HL-60 (cell line): ENCODE data around the gene MDP1.

Experiments used
- DNase-seq, 2 experiments: peaks; one replicate each; pipeline ENCODE4 v3.0.0-alpha.2; 2010 to 2020; ENCODE audit warnings: low read depth in 1 of 2, low spot score in 1 of 2
- H3K27ac ChIP-seq: fragments of 250-450 bp; sonication (Bioruptor Pico); replicated peaks from 2 replicates; pipeline ENCODE4 v1.5.1; 2020; ENCODE audit warnings: mild to moderate bottlenecking, moderate library complexity
- H3K27me3 ChIP-seq: fragments of 250-450 bp; sonication (Bioruptor Pico); 2 replicates; pipeline ENCODE4 v1.5.1; 2021; ENCODE audit warnings: mild to moderate bottlenecking, moderate library complexity; ENCODE audit not compliant: insufficient read depth, poor library complexity, severe bottlenecking
- H3K4me3 ChIP-seq: replicated peaks from 2 replicates; pipeline ENCODE4 v1.5.1; 2011; ENCODE audit warnings: mild to moderate bottlenecking, control low read depth, low read length; ENCODE audit not compliant: insufficient read depth
- CTCF ChIP-seq: IDR thresholded peaks from one replicate; pipeline ENCODE4 v1.5.1; 2011; ENCODE audit warnings: low read length, control low read depth, inconsistent platforms; ENCODE audit not compliant: insufficient read depth
- GABPA ChIP-seq: IDR thresholded peaks from 2 replicates; pipeline ENCODE4 v1.6.1; 2012; ENCODE audit warnings: low read depth
- POLR2AphosphoS5 ChIP-seq: IDR thresholded peaks from 2 replicates; pipeline ENCODE4 v1.6.1; 2012; ENCODE audit warnings: low read depth
- REST ChIP-seq: IDR thresholded peaks from 2 replicates; pipeline ENCODE4 v1.6.1; 2012; ENCODE audit warnings: low read depth; ENCODE audit not compliant: insufficient replicate concordance
- SPI1 ChIP-seq: IDR thresholded peaks from 2 replicates; pipeline ENCODE4 v1.6.1; 2012; ENCODE audit warnings: low read depth, mild to moderate bottlenecking, borderline replicate concordance

Gene MDP1

GRCh38 chr14:24186831-24187538 lies 28.9 kb downstream of the MDP1 start:
- no peak for TF ChIP-seq GABPA
- TF ChIP-seq SPI1: no peak
- no peak for TF ChIP-seq CTCF
- TF ChIP-seq REST: no peak
- TF ChIP-seq POLR2AphosphoS5: no peak
- Histone ChIP-seq H3K4me3 (no peak overlapping the region), H3K27me3 (no peaks in the 10 kb centered on the region), H3K27ac (no peak overlapping the region)
- DNase-seq: no peak

GRCh38 chr14:24185741-24186140 lies 30.1 kb downstream of the MDP1 start:
- Histone ChIP-seq H3K27me3 (no peaks in the 10 kb centered on the region), H3K27ac (no peak overlapping the region), H3K4me3 (no peak overlapping the region)
- no peak for DNase-seq
- TF ChIP-seq SPI1: no peak
- TF ChIP-seq CTCF: no peak
- no peak for TF ChIP-seq POLR2AphosphoS5
- TF ChIP-seq GABPA: no peak
- TF ChIP-seq REST: no peak

- TF ChIP-seq REST: no peak
- no peak for TF ChIP-seq CTCF
- no peak for TF ChIP-seq POLR2AphosphoS5
- TF ChIP-seq SPI1: no peak
- no peak for TF ChIP-seq GABPA
- Histone ChIP-seq H3K27me3 (no peaks in the 10 kb centered on the region), H3K4me3 (no peak overlapping the region), H3K27ac (no peak overlapping the region)
- no peak for DNase-seq
Observed at GRCh38 chr14:24185026-24185425, 30.8 kb downstream of the MDP1 start.
